ENCODE data around the gene RAB27A.
"Not testable (repeated sequence)": the region's sequence is repeated elsewhere in the genome, so short reads cannot be mapped to it uniquely, and the experiment has no call there.

- TF ChIP-seq CTCF (IDR thresholded peaks at IDR 0.05); TCF7L2 (IDR thresholded peaks at IDR 0.05; ENCODE audit: low read depth, low read length); REST (IDR thresholded peaks at IDR 0.05; ENCODE audit: insufficient read depth in 1 of 2, low read depth in 2 of 2, low read length in 1 of 2); POLR2AphosphoS5 (IDR thresholded peaks at IDR 0.05; ENCODE audit: low read depth, low read length): not testable (repeated sequence)
Observed at GRCh38 chr15:55252201-55252600, 37.4 kb downstream of the RAB27A start.
